HCT116 (cell line): ENCODE results near the gene KIAA0232.

Experiments
- CTCF ChIP-seq, 3 experiments: fragments of 200-600 bp in 1 of 3; sonication (generic) in 1 of 3; IDR thresholded peaks in 2 of 3; conservative IDR thresholded peaks in 1 of 3; 2 replicates each; pipeline ENCODE4 v1.5.1; 2012 to 2017; ENCODE audit warnings: low read depth in 2 of 3, low read length in 2 of 3, antibody characterized with exemption in 1 of 3, borderline replicate concordance in 1 of 3, control low read depth in 1 of 3, mild to moderate bottlenecking in 1 of 3, mixed read lengths in 1 of 3, mixed run types in 1 of 3, moderate library complexity in 1 of 3; ENCODE audit not compliant: insufficient read depth in 1 of 3
- EZH2 ChIP-seq: fragments of 200-600 bp; sonication (generic); IDR thresholded peaks from 2 replicates; pipeline ENCODE4 v1.6.1; 2017; ENCODE audit warnings: antibody characterized with exemption, mixed run types
- EZH2phosphoT487 ChIP-seq: fragments of 200-600 bp; IDR thresholded peaks from 2 replicates; pipeline ENCODE4 v1.6.1; 2018; ENCODE audit warnings: antibody characterized with exemption, borderline replicate concordance
- MAX ChIP-seq: IDR thresholded peaks from 2 replicates; pipeline ENCODE4 v1.6.1; 2012
- POLR2A ChIP-seq: IDR thresholded peaks from 2 replicates; pipeline ENCODE4 v1.7.0; 2011; ENCODE audit warnings: borderline replicate concordance; ENCODE audit not compliant: insufficient read depth, insufficient read length; ENCODE audit errors: extremely low read depth
- POLR2AphosphoS5 ChIP-seq: IDR thresholded peaks from 2 replicates; pipeline ENCODE4 v1.6.1; 2011; ENCODE audit warnings: mild to moderate bottlenecking, low read depth, low read length, moderate library complexity
- REST ChIP-seq: IDR thresholded peaks from 2 replicates; pipeline ENCODE4 v1.6.1; 2012; ENCODE audit warnings: low read depth
- SIN3A ChIP-seq: IDR thresholded peaks from 2 replicates; pipeline ENCODE4 v1.6.1; 2012; ENCODE audit warnings: low read depth
- SP1 ChIP-seq: IDR thresholded peaks from 2 replicates; pipeline ENCODE4 v1.6.1; 2012; ENCODE audit warnings: low read depth
- YY1 ChIP-seq: IDR thresholded peaks from 2 replicates; pipeline ENCODE4 v1.6.1; 2011; ENCODE audit warnings: low read length, low read depth, moderate library complexity, mild to moderate bottlenecking; ENCODE audit not compliant: insufficient replicate concordance; ENCODE audit errors: extremely low read depth
- ZFX ChIP-seq: fragments of 450-650 bp; IDR thresholded peaks from 2 replicates; pipeline ENCODE4 v1.6.1; 2017

- TF ChIP-seq ZFX (no peak), CTCF (IDR thresholded peaks at IDR 0.05 in 2 of 3, conservative IDR thresholded peaks at IDR 0.05 in 1 of 3; ENCODE audit: borderline replicate concordance in 1 of 3, insufficient read depth in 1 of 3, low read depth in 2 of 3, low read length in 2 of 3) (no peak), MAX (no peak), EZH2phosphoT487 (no peak), POLR2A (no peak), POLR2AphosphoS5 (no peak), YY1 (no peak), EZH2 (no peak), SP1 (no peak), REST (no peak), SIN3A (no peak)
Measured at GRCh38 chr4:6788123-6788522, 5.6 kb downstream of the KIAA0232 start.
